AG09309 (cell line): Measurements from ENCODE around the gene C5orf58.

ENCODE experiments used
- DNase-seq: peaks from one replicate; pipeline ENCODE4 v3.0.0-alpha.2; 2010; ENCODE audit warnings: low read depth
- H3K4me3 ChIP-seq: 2 replicates; pipeline ENCODE4 v1.5.1; 2011; ENCODE audit warnings: mild to moderate bottlenecking, low read depth, low read length, moderate library complexity; ENCODE audit not compliant: control insufficient read depth
- TF ChIP-seq, protein P1 (sequence below): IDR thresholded peaks from 2 replicates; pipeline ENCODE4 v1.5.1; 2011; ENCODE audit warnings: mild to moderate bottlenecking, low read depth, low read length, inconsistent platforms; ENCODE audit not compliant: insufficient read depth, control insufficient read depth; ENCODE audit errors: missing control alignments

The C5orf58 gene

DNA sequence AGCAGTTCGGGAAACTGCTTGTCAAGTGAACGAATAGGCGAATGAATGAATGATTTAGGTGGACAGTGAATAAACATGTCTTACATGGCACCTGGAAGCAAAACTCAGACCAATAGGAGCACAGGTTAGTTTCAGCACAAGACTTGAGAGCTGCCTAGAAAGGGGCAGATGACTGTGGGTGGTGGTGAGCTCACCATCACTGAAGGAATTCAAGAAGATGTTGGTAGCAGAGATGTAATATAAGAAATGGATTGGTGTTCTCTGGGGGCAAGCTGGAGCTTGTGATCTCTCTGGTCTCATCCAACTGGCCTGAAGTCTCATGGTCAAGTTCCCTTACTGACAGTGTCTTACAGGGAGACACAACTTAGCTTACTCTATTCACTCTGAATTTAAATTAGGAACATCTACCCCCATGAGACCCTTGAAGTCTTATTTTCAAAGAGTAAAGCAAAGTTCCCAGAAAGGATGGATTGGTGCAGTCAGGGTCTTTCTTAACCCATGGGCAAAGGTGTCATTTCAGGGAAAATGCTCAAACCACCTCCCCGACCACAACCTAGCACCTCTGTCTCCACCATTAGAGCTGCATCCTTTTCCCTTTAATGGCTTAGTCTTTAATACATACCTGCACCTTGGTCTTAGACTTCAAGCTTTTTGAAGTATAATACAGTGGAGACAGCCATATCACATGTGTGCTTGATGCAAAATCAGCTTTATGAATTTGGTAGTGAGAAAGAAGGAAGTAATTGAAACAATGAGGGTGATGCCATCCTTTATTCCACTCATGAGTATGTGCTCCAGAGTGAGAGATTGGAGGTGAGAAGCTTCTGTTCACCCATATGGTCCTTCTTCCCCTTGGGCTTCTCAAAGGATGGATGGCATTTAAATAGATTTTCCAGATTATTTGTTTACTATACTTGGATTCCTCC lies 59.7 kb downstream of the C5orf58 start:
- DNase-seq: no peak
- TF ChIP-seq, protein P1, sequence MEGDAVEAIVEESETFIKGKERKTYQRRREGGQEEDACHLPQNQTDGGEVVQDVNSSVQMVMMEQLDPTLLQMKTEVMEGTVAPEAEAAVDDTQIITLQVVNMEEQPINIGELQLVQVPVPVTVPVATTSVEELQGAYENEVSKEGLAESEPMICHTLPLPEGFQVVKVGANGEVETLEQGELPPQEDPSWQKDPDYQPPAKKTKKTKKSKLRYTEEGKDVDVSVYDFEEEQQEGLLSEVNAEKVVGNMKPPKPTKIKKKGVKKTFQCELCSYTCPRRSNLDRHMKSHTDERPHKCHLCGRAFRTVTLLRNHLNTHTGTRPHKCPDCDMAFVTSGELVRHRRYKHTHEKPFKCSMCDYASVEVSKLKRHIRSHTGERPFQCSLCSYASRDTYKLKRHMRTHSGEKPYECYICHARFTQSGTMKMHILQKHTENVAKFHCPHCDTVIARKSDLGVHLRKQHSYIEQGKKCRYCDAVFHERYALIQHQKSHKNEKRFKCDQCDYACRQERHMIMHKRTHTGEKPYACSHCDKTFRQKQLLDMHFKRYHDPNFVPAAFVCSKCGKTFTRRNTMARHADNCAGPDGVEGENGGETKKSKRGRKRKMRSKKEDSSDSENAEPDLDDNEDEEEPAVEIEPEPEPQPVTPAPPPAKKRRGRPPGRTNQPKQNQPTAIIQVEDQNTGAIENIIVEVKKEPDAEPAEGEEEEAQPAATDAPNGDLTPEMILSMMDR: no peak
- no peak overlapping the region for H3K4me3 ChIP-seq

DNA sequence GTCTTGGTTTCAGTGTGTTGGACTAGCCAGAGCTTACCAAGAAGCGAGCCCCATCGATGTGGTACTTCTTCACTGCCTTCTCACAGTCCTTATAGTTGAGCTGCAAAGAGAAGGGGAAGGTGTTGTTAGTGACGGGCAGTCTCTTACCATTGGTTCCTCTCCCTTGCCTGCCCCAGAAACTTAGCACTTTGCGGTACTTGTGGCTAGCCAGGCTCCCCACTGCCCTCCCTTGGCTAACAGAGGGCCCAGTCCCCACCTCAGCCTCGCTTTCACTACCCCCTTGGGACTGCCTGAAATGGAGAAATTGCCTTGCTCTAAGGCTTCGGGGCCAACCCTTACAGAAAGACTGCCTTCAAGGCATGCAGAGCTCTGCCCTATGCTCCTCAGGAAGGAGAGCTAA lies 60.5 kb downstream of the C5orf58 start:
- DNase-seq: no peak
- TF ChIP-seq, protein P1: no peak
- H3K4me3 ChIP-seq: no peak overlapping the region

DNA sequence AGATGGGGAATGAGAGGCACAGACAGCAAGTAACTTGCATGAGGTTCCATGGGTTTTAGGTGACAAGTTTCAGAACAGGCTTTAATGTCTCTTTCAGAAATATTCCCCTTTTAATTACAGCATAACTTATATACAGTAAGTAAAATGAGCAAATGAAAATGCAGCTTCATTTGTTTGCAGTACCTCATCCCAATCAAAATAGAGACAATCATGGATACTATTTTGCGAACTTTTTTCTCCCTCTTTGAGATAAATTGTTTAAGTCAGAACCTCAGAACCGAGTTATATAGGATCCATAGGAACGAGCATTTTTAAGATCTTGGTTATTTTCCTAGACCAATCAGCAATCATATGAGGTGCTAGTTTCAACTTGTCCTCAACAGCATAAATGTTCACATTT lies 61.3 kb downstream of the C5orf58 start:
- H3K4me3 ChIP-seq: no peak overlapping the region
- no peak for DNase-seq
- TF ChIP-seq, protein P1: no peak

DNA sequence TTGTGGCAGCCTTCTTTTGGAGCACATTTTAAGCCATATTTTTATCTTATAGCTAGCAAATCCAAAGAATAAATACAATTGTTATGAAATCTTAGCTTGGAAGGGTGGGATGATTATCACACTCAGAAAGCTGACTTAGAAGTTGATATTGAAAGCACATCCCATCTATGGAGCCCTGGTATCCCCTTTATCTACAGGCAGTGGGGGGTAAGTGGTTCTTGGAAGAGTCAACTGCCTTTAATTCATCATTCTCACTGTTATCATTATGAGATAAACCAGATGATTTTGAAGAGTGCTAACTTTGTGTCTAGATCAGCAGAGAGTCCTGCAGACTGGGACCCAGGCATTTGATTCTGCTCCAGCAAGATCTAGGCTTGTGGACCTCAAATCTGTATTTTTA lies 61.8 kb downstream of the C5orf58 start:
- TF ChIP-seq, protein P1: no peak
- no peak overlapping the region for H3K4me3 ChIP-seq
- no peak for DNase-seq
